HG02642 (cell line): Measurements from ENCODE around the gene ABLIM1.

Source experiments
- ATAC-seq: cut with Tn5 transposase; IDR thresholded peaks from one replicate; pipeline ENCODE4 v1.9.1; 2021; ENCODE audit warnings: mild to moderate bottlenecking; ENCODE audit not compliant: unreplicated experiment, poor library complexity

ABLIM1 gene

GRCh38 chr10:114681542-114681941 lies 23.5 kb upstream of the ABLIM1 start:
- no peak for ATAC-seq

GRCh38 chr10:114680543-114681117 lies 22.6 kb upstream of the ABLIM1 start:
- ATAC-seq = no peak

- no peak for ATAC-seq
Measured at GRCh38 chr10:114679552-114679951, 21.5 kb upstream of the ABLIM1 start.

- no peak for ATAC-seq
Measured at GRCh38 chr10:114678820-114679219, 20.7 kb upstream of the ABLIM1 start.

- no peak for ATAC-seq
Measured at GRCh38 chr10:114678336-114678735, 20.3 kb upstream of the ABLIM1 start.

- no peak for ATAC-seq
Measured at GRCh38 chr10:114674346-114674745, 16.3 kb upstream of the ABLIM1 start.

- ATAC-seq = no peak
Measured at GRCh38 chr10:114669648-114670047, 11.6 kb upstream of the ABLIM1 start.

GRCh38 chr10:114668375-114669080 lies 10.5 kb upstream of the ABLIM1 start:
- no peak for ATAC-seq

GRCh38 chr10:114665873-114666272 lies 7.8 kb upstream of the ABLIM1 start:
- ATAC-seq = no peak

- no peak for ATAC-seq
Measured at GRCh38 chr10:114665406-114665805, 7.3 kb upstream of the ABLIM1 start.

- ATAC-seq = no peak
Measured at GRCh38 chr10:114664127-114664526, 6.1 kb upstream of the ABLIM1 start.

GRCh38 chr10:114663626-114664025 lies 5.6 kb upstream of the ABLIM1 start:
- no peak for ATAC-seq

GRCh38 chr10:114662646-114663217 lies 4.7 kb upstream of the ABLIM1 start:
- ATAC-seq = no peak

- no peak for ATAC-seq
Measured at GRCh38 chr10:114661212-114661880, 3.3 kb upstream of the ABLIM1 start.

- no peak for ATAC-seq
Measured at GRCh38 chr10:114655671-114656070, 2.4 kb downstream of the ABLIM1 start.

- ATAC-seq = no peak
Measured at GRCh38 chr10:114654822-114655575, 3.1 kb downstream of the ABLIM1 start.

GRCh38 chr10:114653926-114654325 lies 4.1 kb downstream of the ABLIM1 start:
- ATAC-seq = no peak

GRCh38 chr10:114652402-114653368 lies 5.4 kb downstream of the ABLIM1 start:
- ATAC-seq = no peak

- no peak for ATAC-seq
Measured at GRCh38 chr10:114650831-114651230, 7.2 kb downstream of the ABLIM1 start.
